Amniotic stem cell (primary cell): ENCODE data around the gene GTPBP6.
"Not testable (repeated sequence)": the region's sequence is repeated elsewhere in the genome, so short reads cannot be mapped to it uniquely, and the experiment has no call there.

ENCODE experiments used
- DNase-seq: peaks from one replicate; lab custom pipeline; 2025; lab: John Stamatoyannopoulos, UW

The GTPBP6 gene

DNA sequence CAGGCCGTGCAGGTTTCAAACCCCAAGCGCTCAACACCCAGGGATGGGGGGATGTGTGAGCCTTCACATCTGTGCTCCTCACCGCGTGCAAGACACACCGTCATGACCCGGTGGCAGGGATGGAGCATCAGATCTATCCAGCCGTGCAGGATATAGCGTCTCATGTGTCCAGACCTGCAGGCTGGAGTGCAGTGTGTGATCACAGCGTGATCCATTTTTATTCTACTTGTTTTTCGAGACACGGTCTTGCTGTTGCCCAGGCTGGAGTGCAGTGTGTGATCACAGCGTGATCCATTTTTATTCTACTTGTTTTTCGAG lies 32.7 kb upstream of the GTPBP6 start:
- DNase-seq = not testable (repeated sequence)

DNA sequence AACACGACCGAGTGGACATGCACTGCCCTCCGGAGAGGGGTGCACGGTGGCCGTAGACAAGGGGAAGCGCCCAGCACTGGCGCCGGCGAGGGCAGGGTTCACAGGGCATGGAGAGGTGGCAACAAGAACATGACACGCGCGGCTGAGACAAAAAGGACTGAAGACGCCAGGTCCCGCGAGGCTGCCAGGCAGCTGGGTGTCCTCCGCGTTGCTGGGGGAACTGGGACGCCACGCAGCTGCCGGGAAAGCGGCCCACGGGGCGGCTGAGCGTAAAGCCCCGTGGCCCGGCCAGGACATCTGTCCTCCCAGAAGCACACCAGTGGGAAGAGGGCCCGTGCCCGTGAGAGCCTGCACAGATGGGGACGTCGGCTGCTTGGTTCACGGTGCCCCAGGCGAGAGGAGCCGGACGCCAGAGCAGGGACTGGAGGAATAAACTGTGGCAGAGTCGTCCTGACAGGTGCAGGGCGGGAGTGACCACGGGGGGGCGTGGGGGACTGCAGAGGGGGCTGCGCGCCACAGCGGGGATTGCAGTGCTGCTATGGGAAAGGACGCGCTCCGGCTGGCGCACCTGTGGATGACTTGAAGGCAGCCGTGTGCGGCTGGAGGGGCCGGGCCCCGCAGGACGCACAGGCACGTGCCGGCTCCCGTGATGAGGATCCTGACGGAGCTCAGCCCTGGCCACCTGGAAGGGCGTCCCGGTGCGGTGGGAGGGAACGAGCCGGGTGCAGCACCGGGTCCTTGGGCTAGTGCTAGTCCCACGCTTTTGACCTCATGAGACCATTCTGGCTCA lies 32.1 kb upstream of the GTPBP6 start:
- DNase-seq = no peak

DNA sequence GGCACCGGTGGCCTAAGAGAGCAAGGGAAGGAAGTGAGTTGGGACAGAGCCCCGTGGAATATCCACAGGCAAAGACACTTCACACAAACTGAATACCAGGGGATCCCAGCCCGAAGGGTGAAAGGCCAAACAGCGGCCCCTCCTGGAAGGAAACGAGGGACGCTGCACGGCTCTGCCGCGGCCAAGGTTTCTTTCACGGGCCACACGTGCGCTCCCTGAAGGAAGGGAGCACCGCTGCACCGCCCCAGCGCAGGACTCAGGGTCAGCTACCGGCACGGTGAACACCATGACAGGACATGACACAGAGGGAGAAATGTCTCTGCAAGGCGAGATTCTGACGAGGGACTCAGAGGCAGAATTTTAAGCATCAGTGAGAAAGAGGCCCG lies 31.5 kb upstream of the GTPBP6 start:
- DNase-seq = no peak

DNA sequence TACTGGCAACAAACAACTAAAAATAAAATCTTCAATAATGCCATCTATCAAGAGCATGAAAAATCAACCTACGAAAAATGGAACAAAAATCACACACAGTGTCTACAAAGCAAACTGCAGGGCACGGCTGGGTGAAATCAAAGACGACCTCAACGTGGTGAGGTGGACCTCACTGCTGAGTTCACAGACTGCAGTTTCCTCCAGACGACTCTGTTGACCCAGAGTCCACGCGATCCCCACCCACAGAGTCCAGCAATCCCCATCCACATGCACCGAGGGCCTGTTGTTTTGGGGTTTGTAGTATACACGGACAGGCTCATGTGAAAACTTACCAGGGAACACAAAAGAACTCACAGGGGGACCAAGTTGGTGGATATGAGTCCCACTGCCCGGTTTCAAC lies 31.1 kb upstream of the GTPBP6 start:
- DNase-seq = no peak

DNA sequence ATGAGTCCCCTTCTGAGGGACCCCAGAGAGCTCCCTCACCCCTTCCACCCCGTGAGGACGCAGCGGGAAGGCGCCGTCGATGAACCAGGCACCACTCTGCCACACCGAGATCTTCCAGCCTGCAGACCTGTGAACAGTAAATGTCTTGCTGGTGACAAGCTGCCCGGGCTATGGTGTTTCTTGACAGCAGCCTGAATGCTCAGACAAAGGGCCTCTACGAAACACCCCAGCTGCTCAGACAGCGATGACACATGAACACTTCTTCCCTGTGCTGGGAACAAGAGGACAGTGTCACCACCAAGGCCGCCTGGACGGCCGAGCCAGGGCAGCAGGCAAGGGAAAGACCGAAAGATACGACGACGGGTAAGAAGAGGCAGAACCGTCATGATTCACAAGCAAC lies 30.6 kb upstream of the GTPBP6 start:
- no peak for DNase-seq

DNA sequence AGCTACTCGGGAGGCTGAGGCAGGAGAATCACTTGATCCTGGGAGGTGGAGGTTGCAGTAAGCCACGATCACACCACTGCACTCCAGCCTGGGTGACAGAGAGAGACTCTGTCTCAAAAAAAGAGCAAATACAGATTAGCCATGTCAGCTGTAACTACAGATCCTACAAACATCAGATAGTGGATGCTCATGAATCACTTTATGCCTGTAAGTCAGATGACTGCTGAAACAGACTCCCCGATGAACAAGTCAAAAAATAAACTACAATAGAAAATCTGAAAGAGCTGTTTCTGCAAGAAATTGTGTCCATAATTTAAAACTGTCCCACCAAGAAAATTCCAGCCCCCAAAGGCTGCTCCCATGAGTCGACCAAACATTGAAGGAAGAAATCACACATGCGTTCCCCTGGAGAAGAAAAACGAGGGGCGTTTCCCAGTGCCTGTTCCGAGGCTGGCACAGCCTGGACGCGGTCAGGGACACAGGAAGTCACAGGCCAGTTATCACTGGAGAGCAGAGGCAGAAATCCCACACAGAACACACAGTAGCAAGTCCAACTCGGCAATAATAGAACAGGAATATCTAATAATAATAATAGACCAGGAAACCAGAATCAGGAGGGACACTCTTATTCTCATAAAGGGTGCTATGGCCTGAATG lies 30.0 kb upstream of the GTPBP6 start:
- no peak for DNase-seq

DNA sequence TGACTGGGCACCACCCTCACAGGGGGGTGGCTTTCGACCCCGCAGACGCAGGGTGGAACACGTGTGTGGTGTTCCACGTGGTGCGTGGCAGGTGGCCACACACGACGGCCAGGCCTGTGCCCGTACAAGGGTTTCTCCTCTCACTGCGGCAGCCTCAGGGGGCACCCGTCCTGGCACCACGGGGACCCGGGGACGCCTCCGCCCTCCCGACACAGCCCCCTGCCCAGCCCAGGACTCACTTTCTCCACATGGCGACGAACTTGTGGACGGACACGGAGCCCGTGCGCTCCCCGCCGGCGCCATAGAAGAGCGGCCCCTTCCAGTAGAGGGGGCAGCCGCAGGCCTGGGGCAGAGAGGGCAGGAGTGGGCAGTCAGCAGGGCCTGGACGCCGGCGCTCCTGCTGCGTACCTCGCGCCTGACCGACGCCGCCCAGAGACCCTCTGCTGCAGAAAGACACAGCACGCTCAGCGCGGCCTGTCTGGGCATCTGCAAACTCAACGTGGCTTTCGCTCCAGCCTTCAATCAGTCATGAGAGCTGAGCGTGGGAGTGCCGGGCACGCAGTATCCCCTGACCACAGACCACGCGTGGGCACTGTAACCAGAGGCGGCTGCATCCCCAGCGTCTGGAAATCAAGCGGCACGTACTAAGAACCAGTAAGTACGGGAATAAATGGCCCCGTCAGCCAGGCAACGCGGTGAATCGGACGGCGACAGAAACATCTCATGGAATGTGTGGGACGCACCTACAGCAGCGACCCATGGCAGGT lies 28.9 kb upstream of the GTPBP6 start:
- DNase-seq = no peak

DNA sequence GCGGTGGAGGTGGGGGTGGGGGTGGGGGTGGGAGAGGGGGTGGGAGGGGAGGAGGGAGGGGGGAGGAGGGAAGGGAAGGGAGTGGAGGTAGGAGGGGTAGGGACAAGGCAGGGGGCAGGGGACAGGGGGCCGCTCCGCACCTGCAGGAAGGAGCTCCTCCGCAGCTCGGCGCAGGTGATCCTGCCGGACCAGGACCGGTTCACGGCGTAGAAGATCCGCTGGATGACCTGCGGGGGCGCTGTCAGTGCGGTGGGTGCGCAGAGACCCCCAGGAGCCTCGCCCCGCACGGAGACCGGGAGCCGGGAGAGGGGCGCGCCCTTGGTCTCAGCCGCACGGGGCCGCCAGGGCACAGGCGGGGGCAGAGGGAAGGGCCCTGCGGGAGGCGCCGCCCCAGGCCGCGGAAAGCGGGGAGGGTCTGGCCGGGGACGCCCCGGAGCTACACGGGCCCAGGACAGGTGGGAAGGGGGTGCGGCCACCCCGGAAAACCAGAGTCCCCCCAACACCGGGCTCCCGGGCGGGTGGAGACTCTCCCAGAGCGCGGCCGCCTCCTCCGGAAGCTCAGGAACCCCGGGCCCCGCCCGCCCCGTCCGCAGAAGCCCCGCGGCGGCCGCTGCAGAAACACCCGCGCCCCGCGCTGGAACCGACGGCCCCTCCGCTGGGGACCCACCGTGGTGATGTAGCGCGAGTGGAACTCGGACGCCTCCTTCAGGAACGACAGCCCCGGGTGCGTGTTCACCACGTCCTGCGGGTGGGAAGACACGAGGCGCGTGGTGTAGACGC lies 27.6 kb upstream of the GTPBP6 start:
- no peak for DNase-seq

DNA sequence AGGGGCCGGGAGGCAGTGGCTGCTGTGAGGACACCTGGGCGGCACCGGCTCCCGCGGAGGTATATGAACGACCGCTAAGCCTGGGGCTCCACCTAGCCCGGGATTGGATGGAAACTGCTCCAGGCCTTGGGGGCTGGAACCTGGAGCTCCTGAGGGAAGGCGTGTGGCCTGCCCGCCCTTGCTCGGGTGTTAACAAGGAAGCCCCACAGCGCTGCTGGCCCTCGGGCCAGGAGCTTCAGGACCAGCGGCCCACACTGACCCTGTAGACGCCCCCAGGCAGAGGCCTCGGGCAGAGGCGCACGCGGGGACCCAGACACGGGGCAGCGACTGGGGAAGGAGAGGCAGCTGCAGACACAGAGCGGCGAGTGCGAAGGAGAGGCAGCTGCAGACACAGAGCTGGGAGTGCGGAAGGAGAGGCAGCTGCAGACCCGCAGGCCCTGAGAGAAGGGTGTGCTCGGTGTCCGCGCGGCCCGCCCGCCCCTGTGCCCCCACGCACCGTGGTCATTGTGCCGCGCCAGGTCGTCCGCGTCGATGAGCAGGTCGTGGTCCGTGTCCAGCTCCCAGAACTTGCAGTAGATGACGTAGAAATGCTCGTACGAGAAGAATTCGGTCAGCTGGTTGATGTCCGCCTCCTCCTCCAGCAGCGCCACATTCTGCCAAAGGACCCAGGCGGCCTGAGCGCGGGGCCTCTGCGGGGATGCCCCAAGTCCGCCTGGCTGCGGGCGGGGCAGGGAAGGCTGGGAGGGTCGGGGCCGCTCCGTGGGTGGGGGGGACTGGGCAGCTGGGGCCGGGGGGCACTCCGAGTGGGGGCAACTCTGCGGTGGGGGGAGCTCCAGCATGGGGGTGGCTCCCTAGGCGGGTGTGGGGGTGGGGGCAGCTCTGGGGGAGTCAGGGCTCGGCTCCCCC lies 26.7 kb upstream of the GTPBP6 start:
- DNase-seq = no peak

DNA sequence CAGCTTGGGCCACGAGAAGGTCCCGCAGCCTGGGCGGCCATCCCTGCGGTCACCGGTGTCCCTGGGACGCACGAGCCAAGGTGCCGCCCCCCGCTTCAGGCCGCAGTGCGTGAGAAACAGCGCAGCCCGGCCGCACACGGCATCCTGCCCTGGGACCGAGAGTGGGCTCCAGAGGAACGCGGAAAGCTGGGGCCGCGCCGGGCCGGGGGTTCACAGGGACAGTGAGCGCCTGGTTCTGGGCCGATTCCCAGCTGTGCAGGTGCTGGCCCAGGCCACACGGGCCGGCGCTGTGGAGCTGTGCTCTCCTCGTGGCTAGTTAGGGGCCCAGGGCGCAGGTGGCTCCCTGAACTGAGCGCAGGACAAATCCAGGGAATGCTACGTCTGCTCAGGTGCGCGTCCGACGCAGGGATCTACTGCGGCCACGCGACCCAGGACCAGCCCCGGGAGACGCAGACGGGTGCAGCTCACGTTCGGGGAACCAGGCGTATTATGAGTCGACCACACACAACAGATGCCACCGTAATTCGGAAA lies 25.8 kb upstream of the GTPBP6 start:
- DNase-seq = no peak

DNA sequence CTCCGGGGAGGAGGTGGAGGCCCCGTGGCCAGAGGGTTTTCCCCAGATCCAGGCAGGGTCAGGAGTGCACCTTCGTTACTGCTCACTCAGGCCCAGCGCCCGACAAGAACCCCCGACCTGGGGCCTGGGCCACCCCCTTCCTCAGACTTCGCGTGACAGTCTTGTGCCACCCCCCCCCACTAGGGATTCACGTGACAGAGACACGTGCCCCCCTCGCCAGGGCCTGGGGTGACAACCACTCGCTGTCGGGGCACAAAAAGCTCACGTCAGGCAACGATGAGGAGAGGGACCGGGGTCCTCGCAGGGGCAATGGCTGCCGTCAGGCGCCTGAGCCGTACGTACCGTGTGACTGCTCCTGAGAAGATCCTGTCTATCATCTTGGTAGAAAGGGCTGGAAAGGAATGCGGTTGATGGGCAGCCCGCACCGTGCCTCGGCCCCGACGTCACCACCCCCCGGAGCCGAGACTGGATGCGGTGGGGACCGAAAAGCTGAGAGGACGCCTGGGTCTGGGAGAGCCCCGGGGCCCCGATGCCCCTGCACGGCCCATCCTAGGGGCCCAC lies 23.0 kb upstream of the GTPBP6 start:
- no peak for DNase-seq

DNA sequence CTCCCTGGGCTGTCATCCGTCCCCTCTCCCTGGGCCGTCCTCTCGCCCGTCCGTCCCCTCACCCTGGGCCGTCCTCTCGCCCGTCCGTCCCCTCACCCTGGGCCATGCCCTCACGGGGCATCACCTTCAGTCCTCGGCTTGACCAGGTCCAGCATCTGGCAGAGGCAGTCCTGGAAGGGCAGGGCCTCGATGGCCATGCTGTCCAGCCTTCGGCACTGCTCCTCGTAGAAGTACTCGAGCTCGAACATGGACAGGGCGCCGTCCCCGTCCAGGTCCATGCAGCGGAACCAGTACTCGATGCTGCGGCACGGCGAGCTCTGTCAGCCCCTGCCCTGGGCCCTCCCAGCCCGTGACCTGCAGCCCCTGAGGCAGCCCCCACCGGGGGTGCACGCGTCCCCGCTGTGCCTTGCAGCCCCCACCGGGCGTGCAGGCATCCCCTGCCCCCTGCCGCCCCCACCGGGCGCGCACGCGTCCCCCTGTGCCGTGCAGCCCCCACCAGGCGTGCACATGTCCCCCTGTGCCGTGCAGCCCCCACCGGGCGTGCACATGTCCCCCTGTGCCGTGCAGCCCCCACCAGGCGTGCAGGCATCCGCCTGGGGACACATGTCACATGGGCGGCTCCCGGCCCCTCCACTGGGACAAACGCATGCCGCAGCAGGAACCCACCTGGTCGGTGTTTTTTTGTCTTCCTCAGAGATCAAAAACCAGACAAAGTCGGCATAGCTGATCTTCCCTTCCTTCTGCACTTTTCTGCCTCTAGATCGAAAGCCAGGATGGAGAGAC lies 22.2 kb upstream of the GTPBP6 start:
- no peak for DNase-seq

DNA sequence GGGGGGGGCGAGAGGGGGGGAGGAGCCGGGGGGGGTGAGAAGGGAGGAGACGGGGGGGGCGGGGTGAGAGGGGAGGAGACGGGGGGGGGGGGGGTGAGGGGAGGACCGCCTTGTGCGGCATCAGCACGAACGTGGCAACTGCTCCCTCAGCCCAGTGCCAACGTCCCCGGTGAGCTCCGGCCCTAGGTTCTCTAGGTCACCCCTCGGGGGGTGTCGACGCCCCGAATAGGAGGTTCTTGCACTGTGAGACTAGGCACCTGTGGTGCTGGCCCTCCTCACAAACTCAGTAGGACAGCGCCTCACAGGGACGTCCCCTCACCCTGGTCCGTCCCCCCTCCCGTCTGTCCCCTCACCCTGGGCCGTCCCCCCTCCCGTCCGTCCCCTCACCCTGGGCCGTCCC lies 21.5 kb upstream of the GTPBP6 start:
- DNase-seq = no peak

DNA sequence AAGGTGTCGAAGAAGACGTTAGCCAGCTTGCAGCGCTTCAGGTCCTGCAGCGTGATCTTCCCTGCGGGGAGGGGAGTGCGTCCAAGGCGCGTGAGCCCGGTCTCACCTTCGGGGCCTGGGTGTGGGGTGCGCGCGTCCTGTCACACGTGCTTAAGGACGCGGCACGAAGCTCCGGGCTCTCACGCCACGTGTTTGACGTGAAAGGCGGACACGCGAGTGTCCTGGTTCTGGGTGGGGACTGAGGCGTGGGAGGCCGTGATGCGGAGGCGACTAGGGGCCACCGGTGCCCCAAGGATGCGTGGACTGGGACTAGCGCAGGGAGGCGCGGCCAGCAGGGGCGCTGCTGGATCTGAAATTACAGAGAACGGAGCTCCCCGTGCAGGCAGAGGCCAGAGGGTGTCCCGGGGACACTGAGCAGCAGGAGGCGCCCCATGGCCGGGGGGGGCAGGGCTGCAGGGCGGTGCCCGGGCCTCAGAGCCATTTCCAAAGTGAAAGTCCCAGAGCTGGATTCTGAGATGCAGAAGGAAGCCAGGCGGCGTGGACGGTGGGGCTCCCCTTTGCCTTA lies 20.3 kb upstream of the GTPBP6 start:
- DNase-seq = no peak

DNA sequence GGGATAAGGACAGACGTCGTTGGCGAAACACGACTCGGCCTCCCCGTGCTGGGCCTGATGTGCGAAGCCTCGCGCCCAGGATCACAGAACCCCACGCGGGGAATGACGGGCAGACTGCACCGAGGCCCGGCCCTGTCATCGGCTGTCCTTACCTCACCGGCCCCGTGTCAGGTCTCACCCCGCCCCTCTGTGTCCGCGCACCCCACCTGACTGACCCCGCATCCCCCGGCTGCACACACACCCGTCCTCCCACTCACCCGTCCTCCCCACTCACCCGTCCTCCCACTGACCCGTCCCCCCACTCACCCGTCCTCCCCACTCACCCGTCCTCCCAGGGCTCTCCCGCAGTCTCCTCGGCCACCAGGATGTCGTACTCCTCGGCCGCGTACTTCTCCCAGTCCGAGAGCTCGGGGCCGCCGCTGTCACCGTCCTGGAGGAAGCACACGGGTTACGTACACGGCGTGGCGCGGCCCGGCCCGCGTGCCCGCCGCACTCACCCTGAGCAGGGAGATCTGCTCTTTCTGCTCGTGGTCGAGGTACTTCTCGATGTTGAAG lies 19.8 kb upstream of the GTPBP6 start:
- DNase-seq = no peak

DNA sequence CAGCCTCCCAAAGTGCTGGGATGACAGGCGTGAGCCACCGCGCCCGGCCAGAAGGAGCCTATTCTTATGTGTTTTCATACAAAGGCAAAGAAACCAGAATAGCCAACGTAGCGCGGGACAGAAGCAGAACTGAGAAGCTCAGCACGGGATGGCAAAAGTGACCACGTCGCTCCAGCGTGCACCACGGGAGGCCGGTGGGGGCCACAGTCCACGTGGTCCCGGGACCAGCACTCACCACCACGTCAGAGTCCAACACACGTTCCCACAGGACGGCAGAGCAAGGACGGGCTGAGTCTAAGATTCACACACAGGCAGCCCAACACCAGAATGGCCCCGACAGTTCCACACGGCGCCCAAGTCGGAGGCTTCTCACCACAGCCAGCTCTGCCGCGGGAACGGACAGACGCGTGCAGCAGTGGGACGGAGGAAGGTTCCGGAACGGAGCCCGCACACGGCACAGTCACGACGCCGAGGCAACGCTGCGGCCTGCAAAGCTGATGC lies 18.8 kb upstream of the GTPBP6 start:
- DNase-seq = no peak

DNA sequence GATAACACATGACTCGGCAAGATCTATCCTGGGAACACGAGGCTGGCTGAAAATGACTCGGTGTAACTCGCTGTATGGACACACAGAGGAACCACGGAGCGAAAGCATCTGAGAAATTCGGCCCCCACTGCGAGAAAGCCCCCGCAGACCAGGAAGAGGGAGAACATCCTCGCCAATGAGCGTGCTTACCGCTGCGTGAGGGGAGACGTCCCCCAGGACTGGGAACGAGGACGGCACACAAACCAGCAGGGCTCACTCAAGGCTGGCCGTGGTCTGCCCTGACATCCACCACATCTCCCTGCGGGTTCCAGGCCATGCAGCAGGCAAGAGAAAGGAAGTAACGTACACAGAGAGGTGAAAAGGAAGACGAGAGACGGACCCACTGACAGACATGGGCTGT lies 17.6 kb upstream of the GTPBP6 start:
- DNase-seq = no peak

DNA sequence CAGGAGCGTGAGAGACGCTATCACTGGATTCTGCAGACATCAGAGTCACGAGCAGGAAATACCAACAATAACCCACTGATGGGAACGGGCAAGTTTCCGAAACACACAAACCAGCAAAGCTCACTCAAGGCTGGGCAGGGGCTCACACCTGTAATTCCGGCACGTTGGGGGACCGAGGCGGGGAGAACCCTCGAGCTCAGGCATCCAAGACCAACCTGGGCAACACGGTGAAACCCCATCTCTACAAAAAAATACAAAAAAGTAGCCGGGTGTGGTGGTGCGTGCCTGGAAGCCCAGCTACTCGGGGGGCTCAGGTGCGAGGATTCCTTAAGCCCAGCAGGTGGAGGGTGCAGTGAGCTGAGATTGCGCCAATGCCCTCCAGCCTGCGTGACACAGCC lies 17.2 kb upstream of the GTPBP6 start:
- no peak for DNase-seq
